Measurements from ENCODE around the gene UTP18.
"Not testable (repeated sequence)": the region's sequence is repeated elsewhere in the genome, so short reads cannot be mapped to it uniquely, and the experiment has no call there.

UTP18 gene

DNA sequence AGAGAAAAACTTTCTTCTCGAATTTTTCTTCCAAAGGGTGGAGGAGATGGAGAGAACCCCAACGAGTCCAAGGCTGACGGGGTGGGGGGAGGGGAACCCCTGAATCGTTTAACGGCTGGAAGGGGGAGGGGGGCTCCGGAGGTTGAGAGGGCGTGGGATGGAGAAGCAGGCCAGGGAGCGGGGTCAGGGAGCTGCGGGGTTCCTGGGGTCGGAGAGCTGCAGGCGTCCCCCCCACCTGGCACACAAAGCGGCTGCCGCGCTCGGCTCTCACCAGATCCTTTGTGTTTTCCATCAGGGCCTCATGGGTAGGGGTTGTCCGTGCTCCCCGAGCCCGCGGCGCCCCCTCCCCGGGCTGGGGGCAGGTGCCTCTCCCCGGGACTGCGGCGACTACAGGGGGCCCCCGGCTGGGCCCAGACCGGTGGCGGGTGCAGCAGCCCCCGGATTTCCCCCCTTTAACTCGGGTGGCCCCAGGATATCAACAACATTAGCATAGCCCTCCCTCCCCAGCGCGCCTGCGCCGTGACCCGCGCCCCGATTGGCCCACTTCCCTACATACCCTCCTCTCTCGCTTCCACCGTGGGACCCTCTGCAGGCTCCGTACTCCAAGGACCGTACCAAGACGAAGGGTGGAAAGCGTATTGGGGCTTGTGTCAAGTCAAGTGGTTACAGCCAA lies 646 bp upstream of the UTP18 start, which contains the start of gene MBTD1:
Gene MBTD1 (minus strand): TSS at position 486 of the 673 bp plus-strand sequence. CDS start 34,888 bp downstream, outside the sequence.
- peak; percentile 97 for DNase-seq

DNA sequence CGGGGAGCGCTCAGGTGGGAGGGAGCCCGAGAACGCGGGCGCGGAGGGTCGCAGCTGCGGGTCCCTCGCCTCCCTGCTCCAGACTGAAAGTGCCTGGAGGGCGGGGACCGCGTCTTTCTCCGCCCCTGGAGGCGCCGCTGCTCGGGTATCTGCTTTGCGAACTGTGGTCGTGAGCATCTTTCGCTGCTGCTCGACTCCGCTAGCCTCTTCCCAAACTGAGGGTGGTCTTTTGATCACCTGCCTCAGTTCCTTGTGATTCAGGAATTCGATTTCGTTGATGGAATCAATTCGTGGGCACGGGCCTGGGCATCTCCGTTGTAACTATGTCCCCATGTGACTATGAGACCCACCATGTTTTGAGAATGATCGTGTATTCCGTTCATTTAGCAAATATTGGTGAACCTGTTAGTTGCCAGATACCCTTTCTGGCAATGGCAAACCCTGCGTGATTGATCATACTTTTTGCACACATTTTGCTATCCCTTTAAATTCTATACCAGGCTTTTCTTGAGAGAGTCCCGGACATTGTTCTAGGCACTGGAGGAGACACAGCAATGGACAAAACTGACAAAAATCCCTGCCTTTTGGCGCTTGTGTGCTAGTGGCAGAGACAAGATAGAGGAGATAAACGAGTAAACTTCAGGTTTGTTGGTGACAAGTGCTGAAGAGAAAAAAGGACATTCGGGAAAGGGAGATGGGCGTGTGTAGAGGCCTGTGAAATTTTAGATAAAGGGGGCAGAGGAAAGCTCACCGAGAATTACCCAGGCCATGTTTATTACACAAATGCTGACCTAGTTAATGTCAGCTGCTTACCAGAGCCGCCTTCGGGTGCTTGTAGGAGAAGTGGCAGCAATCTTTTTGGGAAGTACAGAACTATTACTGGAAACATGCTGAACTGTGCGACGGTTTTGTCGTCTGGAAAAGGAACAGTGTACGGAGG lies 948 bp downstream of the UTP18 start:
- no peak for DNase-seq

DNA sequence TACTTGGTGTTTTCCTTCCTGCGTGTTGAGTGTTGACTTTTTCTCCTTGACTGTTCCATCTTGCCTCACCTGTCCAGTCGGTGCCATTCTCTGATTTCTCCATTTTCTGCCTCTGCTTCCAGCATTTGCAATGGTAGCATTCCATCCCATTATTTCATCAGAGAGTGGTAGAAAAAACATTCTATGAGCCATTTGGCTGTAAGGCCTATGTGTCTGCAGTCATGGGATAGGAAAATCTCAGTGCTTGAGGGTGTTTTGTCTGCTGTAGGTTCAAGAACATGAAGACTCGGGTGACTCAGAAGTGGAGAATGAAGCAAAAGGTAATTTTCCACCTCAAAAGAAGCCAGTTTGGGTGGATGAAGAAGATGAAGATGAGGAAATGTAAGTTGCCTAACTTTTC lies 2.7 kb downstream of the UTP18 start:
- no peak for DNase-seq

DNA sequence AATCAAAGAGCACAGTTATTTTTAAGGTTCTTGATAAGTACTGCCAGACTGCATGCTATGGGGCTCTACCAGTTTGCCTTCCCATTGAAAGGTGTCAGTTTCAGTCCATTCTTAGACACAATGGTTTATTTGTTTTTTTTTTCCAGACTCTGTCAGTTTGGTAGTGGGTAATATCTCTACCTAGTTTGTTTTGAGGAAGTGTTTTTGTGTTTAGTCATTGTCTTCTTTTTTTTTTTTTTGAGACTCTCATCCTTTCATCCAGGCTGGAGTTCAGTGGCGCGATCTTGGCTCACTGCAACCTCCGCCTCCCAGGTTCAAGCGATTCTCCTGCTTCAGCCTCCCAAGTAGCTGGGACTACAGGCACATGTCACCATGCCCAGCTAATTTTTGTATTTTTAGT lies 4.1 kb downstream of the UTP18 start:
- not testable (repeated sequence) for DNase-seq

DNA sequence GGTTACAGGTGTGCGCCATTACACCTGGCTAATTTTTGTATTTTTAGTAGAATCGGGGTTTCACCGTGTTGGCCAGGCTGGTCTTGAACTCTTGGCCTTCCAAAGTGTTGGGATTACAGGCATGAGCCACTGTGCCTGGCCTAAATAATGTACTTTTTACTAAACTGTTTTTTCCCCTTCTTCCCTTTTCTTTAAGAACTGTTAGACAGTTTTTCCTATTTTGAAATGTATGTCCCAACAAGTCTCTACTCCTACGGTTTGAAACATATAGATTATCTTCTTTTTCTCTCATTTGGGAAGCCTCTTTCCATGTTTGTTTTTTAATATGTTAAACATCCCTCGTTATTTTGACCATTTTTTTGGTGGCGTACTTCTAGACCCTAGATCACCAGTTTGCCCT lies 9.6 kb downstream of the UTP18 start:
- no peak for DNase-seq

DNA sequence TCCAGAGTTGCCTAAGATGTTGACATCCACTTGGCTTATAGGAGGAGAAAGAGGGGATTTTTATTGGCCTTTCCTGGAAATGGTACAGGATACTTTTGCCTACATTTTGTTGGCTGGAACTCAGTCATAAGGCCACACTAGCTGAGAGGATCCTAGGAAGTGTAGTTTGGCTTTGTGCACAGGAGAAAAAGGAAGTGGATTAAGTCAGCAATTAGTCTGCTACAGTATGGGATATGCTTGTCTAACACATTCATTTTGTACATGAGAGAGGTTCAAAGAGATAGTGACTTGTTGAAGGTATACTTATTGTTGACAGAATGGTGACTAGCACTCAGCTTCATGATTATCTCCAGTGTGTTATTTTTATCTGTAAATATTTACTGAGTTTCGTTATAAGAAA lies 10.3 kb downstream of the UTP18 start:
- DNase-seq: no peak

DNA sequence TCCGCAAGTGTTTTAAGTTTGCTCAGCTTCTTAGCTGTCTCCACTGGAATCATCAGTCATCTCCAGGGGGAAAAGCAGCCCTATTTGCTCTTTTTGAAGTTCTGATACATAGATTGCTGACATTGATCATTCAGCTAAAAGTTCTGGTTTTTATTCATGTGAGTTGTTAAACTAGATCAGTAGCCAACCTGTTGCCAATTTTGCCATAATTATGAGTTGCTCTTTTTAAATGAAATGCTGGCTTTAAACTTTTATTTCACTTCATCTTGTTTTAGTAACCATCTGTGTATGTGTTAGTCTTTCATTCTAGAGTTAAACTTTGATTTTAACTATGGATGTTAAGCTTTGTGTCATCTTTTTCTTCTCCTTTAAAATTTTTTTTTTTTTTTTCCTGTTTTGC lies 12.5 kb downstream of the UTP18 start:
- no peak for DNase-seq

DNA sequence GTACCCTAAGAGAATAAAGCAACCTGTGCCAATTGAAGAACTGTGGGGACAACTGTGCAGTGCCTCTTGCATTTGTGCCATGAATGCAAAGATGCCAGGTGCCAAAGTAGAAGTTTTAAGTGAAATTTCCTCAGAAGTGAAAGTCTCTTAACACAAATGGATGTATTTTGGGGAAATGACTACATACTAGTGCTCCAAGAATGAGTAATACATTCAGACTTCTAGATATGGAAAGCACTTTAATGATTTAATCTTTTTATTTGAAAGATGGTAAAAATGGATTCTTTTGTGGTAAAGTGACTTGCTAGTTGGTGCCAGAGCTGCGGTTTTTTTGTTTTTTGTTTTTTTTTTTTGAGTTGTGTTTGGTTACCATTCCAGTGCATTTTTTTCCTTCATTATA lies 15.0 kb downstream of the UTP18 start:
- peak; percentile 76 for DNase-seq

DNA sequence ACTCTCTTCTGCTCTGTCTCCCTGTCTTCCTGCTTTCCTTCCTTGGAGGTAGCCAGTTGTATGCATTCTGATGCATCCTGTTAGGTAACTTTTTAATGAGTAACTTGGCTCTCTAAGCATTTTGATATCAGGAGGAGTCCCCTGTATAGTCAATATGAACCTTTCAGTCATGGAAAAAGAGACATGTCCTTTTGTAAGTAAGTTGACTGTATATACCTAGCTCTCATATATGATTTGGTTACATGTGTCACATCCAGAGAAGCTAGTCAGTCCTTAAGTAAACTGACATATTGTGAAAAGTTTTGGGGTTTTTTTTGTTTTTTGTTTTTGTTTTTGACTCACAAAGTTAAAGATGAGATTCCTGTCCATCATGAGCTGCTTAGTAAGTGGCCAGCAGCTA lies 18.8 kb downstream of the UTP18 start:
- no peak for DNase-seq

DNA sequence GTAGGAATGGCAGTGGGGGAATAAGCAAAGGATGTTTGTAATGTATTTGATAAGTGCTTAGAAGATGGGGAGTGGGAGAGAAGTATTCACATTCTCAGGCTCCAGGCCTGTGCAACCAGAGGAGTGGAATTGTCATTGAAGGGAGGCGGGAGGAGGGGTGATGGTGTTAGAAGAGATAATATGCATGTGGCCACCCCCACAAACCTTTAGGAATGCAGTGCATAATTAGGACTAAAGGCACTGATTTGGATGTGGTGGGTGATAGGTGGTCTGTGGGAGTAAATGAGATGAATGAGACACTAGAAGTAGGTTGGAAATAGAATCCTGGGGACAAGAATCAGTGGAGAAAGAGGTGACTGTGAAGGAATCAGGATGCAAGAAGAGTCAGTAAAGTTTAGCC lies 27.1 kb downstream of the UTP18 start:
- DNase-seq: no peak

DNA sequence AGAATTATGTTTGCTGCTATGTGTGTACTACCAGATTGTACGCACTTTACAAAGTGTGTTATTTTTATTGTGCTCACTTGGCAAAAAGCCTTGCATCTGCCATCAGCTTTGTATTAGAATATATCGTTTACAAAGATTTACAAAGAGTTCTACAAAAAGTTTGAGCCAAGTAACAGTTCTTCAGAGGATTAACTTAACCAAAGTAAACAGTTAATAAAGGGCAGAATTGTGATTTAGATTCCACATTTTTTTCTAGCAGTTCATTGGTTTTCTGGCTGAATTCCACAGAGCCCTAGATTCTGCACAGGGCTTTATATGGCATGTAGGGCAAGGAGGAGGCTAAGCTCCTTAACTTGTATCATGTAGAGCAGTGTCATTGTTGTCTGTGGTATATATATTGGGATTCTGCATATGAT lies 29.4 kb downstream of the UTP18 start:
- peak; percentile 40 for DNase-seq

DNA sequence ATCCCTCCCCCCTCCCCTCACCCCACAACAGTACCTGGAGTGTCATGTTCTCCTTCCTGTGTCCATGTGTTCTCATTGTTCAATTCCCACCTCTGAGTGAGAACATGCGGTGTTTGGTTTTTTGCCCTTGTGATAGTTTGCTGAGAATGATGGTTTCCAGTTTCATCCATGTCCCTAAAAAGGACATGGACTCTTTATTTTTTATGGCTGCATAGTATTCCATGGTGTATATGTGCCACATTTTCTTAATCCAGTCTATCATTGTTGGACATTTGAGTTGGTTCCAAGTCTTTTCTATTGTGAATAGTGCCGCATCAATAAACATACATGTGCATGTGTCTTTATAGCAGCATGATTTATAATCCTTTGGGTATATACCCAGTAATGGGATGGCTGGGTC lies 34.0 kb downstream of the UTP18 start:
- not testable (repeated sequence) for DNase-seq

DNA sequence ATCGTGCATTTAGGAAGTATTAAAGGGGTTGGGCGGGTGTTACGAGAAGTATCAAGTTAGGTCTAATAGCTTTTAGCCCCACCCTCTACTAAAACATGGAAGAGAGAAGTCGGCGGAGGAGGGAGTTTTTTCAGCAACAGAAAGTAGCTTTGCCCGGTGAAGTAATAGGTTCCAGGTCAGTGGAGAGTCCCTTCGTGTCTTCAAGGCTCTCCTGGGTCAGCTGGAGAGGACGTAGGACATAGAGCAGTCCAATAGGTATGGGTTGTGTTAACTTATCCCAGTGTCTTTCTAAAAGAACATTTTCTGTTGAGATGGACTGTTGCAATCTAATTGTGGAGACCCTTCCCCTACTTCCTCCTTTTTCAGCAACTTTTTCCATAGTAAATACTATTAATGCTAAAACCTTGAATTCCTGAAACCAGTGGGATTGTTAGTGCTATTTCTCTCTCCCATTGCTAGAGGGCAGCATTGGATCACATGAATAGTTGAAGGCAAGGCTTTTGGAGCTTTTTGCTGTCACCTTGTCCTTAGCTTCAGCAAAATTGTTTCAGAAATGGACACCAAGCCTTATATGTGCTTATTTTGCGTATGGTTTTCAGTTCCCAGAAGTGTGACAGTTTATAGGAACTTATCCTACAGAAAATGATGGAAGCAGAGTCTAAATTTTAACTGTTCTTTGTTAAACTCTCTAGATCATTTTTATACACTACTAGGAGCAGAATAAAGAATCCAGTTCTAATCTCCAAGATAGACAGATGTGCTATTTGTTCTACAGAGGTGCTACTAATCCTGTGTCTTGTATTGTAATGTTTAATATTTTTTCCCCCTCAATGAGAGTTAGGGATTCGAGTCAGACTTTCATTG lies 38.4 kb downstream of the UTP18 start:
- DNase-seq: peak; percentile 29

DNA sequence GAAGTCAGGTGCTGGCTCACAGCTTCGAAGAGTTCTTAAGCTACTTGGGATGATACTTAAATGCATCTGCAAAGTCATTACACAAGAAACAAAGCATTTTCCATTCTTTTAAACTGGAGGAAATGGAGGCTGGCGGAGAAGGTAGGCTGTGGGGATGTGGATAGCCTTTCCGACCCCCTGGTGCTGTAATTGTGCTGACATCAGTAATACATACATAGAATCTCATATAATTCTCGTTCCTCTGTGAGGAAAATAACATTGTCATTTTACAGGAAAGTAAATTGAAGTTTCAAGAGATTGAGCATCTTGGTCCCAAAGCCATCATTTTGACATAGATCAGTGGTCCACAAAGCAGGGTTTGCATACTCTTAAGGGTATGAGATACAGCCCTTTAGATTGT lies 39.5 kb downstream of the UTP18 start:
- DNase-seq: no peak

DNA sequence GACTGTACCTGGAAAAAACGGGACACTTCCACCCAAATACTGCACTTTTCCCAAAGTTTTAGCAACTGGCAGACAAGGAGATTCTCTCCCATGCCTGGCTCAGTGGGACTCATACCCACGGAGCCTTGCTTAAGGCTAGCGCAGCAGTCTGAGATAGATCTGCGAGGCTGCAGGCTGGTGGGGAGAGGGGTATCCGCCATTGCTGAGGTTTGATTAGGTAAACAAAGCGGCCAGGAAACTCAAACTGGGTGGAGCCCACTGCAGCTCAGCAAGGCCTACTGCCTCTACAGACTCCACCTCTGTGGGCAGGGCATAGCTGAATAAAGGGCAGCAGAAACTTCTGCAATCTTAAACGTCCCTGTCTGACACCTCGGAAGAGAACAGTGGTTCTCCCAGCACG lies 44.8 kb downstream of the UTP18 start:
- no peak for DNase-seq

DNA sequence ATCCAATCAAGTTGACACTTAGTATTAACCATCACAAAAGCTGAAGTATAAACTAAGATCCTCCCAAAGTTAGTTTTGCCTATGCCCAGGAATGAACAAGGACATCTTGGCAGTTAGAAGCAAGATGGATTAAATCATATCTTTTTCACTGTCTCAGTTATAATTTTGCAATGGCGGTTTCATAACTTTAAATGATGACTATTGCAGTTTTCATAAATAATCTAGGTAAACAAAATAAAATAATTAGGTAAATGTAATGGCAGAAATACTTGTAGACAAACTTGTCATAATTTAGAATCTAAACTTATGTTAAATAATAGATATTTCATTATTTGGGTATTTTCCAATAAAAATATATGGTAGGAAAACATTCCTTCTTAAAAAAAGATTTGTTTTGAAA lies 51.7 kb downstream of the UTP18 start:
- DNase-seq: not testable (repeated sequence)

DNA sequence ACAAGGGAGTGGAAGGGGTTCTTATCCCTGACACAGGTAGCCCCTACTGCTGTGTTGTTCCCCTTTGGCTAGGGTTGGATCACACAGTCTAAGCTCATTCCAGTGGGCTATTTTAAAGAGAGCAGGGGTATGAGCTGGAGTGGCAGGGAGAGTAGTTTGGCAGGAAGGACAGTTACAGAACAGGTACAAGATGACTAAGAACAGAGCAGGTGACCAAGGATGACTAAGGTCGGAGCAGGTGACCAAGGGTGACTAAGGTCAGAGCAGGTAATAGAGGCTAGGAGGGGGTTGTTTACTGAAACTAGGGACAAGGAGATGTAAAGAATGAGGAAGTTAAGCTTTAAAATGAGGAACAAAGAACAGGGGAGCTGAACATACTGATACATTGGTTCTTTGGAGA lies 58.8 kb downstream of the UTP18 start:
- DNase-seq: no peak

DNA sequence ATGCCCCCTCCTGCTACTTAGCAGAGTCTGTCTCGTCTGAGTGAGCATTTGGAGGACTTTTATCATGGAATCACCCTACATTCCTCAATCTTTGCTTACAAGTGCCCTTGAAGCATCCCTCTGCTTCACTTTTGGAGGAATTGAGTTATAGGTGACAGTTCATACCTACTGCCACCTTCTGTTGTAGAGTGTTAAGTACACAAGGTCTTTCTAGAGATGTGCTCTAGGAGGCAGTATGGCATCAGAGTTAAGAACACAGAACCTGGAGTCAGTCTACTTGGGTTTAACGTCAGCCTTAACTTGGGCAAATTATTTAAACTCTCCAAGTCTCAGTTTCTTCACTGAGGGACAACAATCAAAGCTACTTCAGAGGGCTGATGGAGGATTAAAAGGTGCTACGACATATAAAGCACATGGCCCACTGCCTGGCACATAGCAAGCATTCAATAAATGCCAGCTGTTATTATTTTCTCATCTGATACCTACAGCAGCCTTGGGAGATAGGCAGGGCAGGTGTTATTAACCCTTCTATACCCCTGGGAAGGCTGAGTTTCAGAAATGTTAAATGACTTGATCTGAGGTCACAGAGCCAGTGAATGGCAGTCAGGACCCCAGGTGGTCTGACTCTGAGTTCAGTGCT lies 62.2 kb downstream of the UTP18 start:
- DNase-seq: no peak

DNA sequence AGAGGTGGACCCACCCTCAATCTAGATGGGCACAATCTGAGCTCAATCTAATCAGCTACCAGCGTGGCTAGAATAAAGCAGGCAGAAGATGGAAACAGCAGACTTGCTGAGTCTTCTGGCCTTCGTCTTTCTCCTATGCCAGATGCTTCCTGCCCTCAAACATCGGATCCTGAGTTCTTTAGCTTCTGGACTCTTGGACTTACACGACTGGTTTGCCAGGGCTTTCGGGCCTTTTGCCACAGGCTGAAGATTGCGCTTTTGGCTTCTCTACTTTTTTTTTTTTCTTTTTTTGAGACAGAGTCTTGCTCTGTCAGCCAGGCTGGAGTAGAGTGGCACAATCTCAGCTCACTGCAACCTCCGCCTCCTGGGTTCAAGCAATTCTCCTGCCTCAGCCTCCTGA lies 65.1 kb downstream of the UTP18 start:
- no peak for DNase-seq

DNA sequence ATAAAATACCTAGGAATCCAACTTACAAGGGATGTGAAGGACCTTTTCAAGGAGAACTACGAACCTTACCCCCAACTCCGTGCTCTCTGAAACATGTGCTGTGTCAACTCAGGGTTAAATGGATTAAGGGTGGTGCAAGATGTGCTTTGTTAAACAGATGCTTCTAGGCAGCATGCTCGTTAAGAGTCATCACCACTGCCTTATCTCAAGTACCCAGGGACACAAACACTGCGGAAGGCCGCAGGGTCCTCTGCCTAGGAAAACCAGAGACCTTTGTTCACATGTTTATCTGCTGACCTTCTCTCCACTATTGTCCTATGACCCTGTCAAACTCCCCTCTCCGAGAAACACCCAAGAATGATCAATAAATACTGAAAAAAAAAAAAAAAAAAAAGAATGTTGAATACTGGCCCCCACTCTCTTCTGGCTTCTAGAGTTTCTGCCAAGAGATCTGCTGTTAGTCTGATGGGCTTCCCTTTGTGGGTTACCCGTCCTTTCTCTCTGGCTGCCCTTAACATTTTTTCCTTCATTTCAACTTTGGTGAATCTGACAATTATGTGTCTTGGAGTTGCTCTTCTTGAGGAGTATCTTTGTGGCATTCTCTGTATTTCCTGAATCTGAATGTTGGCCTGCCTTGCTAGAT lies 70.6 kb downstream of the UTP18 start:
- not testable (repeated sequence) for DNase-seq

DNA sequence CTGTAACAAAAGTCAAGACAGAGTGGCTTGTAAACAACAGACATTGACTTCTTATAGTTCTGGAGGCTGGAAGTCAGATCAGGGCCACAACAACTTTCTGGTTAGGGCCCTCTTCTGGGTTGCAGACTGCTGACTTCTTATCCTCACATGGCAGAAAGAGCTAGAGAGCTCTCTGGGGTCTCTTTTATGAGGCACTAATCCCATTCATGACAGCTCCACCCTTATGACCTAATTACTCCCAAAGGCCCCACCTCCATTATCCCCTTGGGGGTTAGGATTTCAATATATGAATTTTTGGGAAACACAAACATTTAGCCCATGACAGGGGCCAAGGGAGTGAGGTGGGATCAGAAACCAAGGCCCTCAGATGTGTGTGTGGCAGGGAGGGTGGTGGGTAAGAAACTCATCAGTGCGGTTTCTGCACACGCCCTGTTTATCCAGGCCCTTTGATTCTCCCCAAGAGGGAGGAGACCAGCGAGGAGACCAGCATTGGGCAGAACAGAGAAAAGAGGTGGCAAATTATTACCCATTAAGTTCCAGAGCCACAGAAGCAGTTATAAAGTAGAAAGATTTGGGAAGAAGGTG lies 74.8 kb downstream of the UTP18 start:
- no peak for DNase-seq
